ENCODE measurements around the gene LRRFIP2. TPM values are rescaled to one million over a fixed set of nuclear protein-coding genes. Genes with fewer than 3 reads are reported as not detected.

The LRRFIP2 gene
- total RNA-seq, 1 donor = 84.2 TPM

GRCh38 chr3:37115446-37115845, 58.9 kb downstream of the LRRFIP2 start:
- H3K4me3 ChIP-seq (ENCODE audit: low read depth, low read length) = no peak overlapping the region
- TF ChIP-seq, protein P1, sequence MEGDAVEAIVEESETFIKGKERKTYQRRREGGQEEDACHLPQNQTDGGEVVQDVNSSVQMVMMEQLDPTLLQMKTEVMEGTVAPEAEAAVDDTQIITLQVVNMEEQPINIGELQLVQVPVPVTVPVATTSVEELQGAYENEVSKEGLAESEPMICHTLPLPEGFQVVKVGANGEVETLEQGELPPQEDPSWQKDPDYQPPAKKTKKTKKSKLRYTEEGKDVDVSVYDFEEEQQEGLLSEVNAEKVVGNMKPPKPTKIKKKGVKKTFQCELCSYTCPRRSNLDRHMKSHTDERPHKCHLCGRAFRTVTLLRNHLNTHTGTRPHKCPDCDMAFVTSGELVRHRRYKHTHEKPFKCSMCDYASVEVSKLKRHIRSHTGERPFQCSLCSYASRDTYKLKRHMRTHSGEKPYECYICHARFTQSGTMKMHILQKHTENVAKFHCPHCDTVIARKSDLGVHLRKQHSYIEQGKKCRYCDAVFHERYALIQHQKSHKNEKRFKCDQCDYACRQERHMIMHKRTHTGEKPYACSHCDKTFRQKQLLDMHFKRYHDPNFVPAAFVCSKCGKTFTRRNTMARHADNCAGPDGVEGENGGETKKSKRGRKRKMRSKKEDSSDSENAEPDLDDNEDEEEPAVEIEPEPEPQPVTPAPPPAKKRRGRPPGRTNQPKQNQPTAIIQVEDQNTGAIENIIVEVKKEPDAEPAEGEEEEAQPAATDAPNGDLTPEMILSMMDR (IDR thresholded peaks at IDR 0.05; ENCODE audit: insufficient read depth, low read depth, low read length) = no peak
- peak; percentile 38 for DNase-seq (ENCODE audit: low read depth)

DNA sequence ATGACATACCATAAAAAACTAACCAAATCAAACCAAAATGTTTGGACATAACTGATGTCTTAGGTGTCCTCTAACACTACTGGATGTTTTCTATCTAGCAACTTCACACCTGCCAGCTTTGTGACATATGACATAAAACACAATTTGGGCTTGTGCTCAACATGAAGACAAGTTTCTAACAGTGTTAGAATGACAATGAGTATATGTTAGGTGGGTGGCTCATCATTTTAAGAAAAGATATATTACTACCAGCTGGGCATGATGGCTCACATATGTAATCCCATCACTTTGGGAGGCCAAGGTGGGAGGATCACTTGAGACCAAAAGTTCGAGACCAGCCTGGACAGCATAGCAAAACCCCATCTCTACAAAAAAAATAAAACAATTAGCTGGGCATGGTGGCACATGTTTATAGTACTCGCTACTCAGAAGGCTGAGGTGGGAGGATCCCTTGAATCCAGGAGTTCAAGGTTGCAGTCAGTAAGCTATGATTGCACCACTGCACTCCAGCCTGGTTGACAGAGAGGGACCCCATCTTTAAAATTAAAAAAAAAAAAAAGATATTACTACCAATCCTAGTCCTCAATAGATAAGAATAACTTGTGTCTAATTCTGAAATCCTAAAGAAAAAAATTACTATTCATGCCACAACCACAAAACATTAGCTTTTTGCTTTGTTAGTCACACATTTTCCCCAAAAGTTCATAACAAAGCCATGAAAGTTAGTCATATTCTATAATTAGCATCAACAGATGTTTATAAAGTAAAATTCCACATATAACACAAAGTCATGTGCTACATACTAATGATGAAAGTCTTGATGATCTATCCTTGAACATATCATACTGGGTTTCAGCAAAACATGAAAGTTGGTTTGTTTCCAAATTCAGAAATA, 59.9 kb downstream of the LRRFIP2 start:
- peak; percentile 88 for DNase-seq (ENCODE audit: low read depth)
- no peak overlapping the region for H3K4me3 ChIP-seq (ENCODE audit: low read depth, low read length)
- TF ChIP-seq, protein P1 (IDR thresholded peaks at IDR 0.05; ENCODE audit: insufficient read depth, low read depth, low read length) = no peak

GRCh38 chr3:37112987-37113386, 61.4 kb downstream of the LRRFIP2 start:
- DNase-seq (ENCODE audit: low read depth) = no peak
- no peak overlapping the region for H3K4me3 ChIP-seq (ENCODE audit: low read depth, low read length)
- TF ChIP-seq, protein P1 (IDR thresholded peaks at IDR 0.05; ENCODE audit: insufficient read depth, low read depth, low read length) = no peak

- TF ChIP-seq, protein P1 (IDR thresholded peaks at IDR 0.05; ENCODE audit: insufficient read depth, low read depth, low read length) = no peak
- DNase-seq (ENCODE audit: low read depth) = no peak
Observed at GRCh38 chr3:37111199-37111598, 63.2 kb downstream of the LRRFIP2 start.

GRCh38 chr3:37107846-37108245, 66.5 kb downstream of the LRRFIP2 start:
- no peak for DNase-seq (ENCODE audit: low read depth)
- H3K4me3 ChIP-seq (ENCODE audit: low read depth, low read length) = no peak overlapping the region
- TF ChIP-seq, protein P1 (IDR thresholded peaks at IDR 0.05; ENCODE audit: insufficient read depth, low read depth, low read length) = no peak

More at GRCh38 chr3:37111199-37111598, 63.2 kb downstream of the LRRFIP2 start:
- no peak overlapping the region for H3K4me3 ChIP-seq (ENCODE audit: low read depth, low read length)

- no peak overlapping the region for H3K4me3 ChIP-seq (ENCODE audit: low read depth, low read length)
- TF ChIP-seq, protein P1 (IDR thresholded peaks at IDR 0.05; ENCODE audit: insufficient read depth, low read depth, low read length) = no peak
- DNase-seq (ENCODE audit: low read depth) = no peak
Observed at GRCh38 chr3:37103103-37103808, 71.1 kb downstream of the LRRFIP2 start.
